Measurements from ENCODE around the gene DIAPH1. TPM values are rescaled to one million over a fixed set of nuclear protein-coding genes. Genes with fewer than 3 reads are reported as not detected.

DIAPH1 gene
- total RNA-seq, 1 donor from 2014 or later, result 64.1 TPM

GRCh38 chr5:141519605-141520565 is 98.9 kb downstream of the DIAPH1 start:
- H3K36me3 ChIP-seq, result no peaks in the 10 kb centered on the region
- H3K9me3 ChIP-seq, result no peaks in the 10 kb centered on the region
- intact Hi-C loops (cut with DNase I), result loop anchor here (10.0 kb wide), 1 partner anchor 105 kb away; the partner anchor contains the start of genes PCDHGA10 and PCDHGB7
- peaks cover 76% of the 10 kb centered on the region for H3K4me1 ChIP-seq
- peak; percentile 12 to 70 for DNase-seq (ENCODE audit: extremely low spot score in 2 of 2)
- H3K27me3 ChIP-seq, result no peaks in the 10 kb centered on the region
- TF ChIP-seq POLR2A (IDR thresholded peaks at IDR 0.05), result no peak
- TF ChIP-seq CTCF (IDR thresholded peaks at IDR 0.05), result no peak
- no peak for TF ChIP-seq POLR2AphosphoS5 (IDR thresholded peaks at IDR 0.05; ENCODE audit: insufficient read depth in 1 of 2, low read depth in 1 of 2)
- H3K27ac ChIP-seq, result peak overlapping the region; percentile 94
- no peak overlapping the region for H3K4me3 ChIP-seq

GRCh38 chr5:141518618-141519015 is 100.2 kb downstream of the DIAPH1 start:
- H3K9me3 ChIP-seq, result no peaks in the 10 kb centered on the region

GRCh38 chr5:141517880-141518617 is 100.8 kb downstream of the DIAPH1 start:
- Histone ChIP-seq H3K9me3 (no peaks in the 10 kb centered on the region), H3K4me1 (peaks cover 81% of the 10 kb centered on the region), H3K27me3 (no peaks in the 10 kb centered on the region), H3K27ac (peak overlapping the region; percentile 94), H3K36me3 (no peaks in the 10 kb centered on the region), H3K4me3 (no peak overlapping the region)
- peak in 1 of 2 donors; percentile 13 for DNase-seq (ENCODE audit: extremely low spot score in 2 of 2)
- no peak for TF ChIP-seq CTCF (IDR thresholded peaks at IDR 0.05)
- TF ChIP-seq POLR2A (IDR thresholded peaks at IDR 0.05), result no peak
- TF ChIP-seq POLR2AphosphoS5 (IDR thresholded peaks at IDR 0.05; ENCODE audit: insufficient read depth in 1 of 2, low read depth in 1 of 2), result no peak
- intact Hi-C loops (cut with DNase I), result no loop called here

More at GRCh38 chr5:141518618-141519015, 100.2 kb downstream of the DIAPH1 start:
- peaks cover 77% of the 10 kb centered on the region for H3K4me1 ChIP-seq
- no peaks in the 10 kb centered on the region for H3K27me3 ChIP-seq
- peak in 1 of 2 donors; percentile 69 for DNase-seq (ENCODE audit: extremely low spot score in 2 of 2)
- H3K4me3 ChIP-seq, result no peak overlapping the region
- intact Hi-C loops (cut with DNase I), result no loop called here
- H3K36me3 ChIP-seq, result no peaks in the 10 kb centered on the region
- peak overlapping the region; percentile 94 for H3K27ac ChIP-seq
- TF ChIP-seq CTCF (IDR thresholded peaks at IDR 0.05) (no peak), POLR2AphosphoS5 (IDR thresholded peaks at IDR 0.05; ENCODE audit: insufficient read depth in 1 of 2, low read depth in 1 of 2) (no peak), POLR2A (IDR thresholded peaks at IDR 0.05) (no peak)

- intact Hi-C loops (cut with DNase I), result no loop called here
- H3K9me3 ChIP-seq, result no peaks in the 10 kb centered on the region
- no peaks in the 10 kb centered on the region for H3K27me3 ChIP-seq
- TF ChIP-seq CTCF (IDR thresholded peaks at IDR 0.05) (no peak), POLR2A (IDR thresholded peaks at IDR 0.05) (no peak), POLR2AphosphoS5 (IDR thresholded peaks at IDR 0.05; ENCODE audit: insufficient read depth in 1 of 2, low read depth in 1 of 2) (no peak)
- H3K4me3 ChIP-seq, result no peak overlapping the region
- H3K36me3 ChIP-seq, result no peaks in the 10 kb centered on the region
- no peak for DNase-seq (ENCODE audit: extremely low spot score in 2 of 2)
- H3K27ac ChIP-seq, result peak overlapping the region; percentile 94
- peaks cover 81% of the 10 kb centered on the region for H3K4me1 ChIP-seq
Measured at GRCh38 chr5:141517312-141517711, 101.5 kb downstream of the DIAPH1 start.

Data from vagina (tissue), 2 donors.